ENCODE measurements around the gene CAPN2. TPM values are rescaled to one million over a fixed set of nuclear protein-coding genes. Genes with fewer than 3 reads are reported as not detected.

The CAPN2 gene
- total RNA-seq, 4 donors from 2014 or later: 96.5 to 170 (median 117) TPM

DNA sequence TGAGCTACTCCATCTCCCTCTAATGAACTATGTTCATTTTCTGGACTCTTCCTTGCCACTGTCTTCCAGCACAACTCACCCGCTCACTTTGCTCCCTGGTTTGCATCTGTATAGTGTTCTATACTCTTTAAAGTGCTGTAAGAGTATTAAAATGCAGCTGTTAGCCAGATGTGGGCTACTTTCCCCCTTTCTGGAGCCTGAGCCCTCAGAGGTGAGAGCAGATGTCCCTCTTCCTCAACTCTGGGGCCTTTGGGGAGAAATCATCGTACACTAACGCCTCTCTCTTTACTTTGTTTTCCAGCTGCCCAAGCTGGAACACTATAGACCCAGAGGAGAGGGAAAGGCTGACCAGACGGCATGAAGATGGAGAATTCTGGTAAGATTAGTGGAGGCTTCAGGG lies 39.4 kb downstream of the CAPN2 start:
- Histone ChIP-seq H3K4me1 (no peaks in the 10 kb centered on the region), H3K27ac (no peak overlapping the region), H3K27me3 (no peaks in the 10 kb centered on the region), H3K9me3 (no peaks in the 10 kb centered on the region), H3K4me3 (no peak overlapping the region), H3K36me3 (no peaks in the 10 kb centered on the region)
- TF ChIP-seq CTCF (IDR thresholded peaks at IDR 0.05) (no peak), POLR2A (IDR thresholded peaks at IDR 0.05) (no peak)
- DNase-seq: no peak
- intact Hi-C loops (cut with DNase I; ENCODE audit: low total_unique reads): no loop called here

DNA sequence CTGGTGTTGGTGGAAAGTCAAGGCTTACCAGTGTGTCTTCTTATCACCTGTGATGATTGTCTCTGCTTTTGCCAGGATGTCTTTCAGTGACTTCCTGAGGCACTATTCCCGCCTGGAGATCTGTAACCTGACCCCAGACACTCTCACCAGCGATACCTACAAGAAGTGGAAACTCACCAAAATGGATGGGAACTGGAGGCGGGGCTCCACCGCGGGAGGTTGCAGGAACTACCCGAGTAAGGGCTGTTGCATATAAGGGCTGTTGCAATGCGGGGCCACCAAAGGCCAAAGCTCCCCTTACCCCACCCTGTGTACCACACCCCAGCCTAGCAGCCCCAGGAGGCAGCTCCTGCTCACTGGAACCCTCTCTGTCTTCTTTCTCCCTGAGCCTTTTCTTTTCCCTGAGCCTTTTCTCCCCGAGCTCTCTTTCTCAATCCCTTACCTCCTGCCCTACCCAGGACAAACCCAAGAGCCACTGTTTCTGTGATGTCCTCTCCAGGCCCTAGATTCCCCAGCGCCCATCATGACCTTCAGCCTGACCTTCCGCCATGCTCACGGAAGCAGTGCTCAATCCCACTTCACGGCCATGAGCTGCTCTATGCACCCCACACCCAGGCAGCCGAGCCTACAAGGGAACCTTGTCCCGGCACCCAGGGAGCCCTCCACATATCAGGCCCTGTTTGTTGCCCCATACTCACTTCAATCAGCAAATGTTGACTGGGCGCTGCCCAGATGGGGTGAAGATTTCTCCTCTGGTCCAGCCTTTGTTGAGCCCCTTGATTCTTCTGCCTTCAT lies 40.6 kb downstream of the CAPN2 start:
- Histone ChIP-seq H3K27ac (no peak overlapping the region), H3K9me3 (no peaks in the 10 kb centered on the region), H3K4me3 (no peak overlapping the region), H3K27me3 (no peaks in the 10 kb centered on the region), H3K36me3 (no peaks in the 10 kb centered on the region), H3K4me1 (no peaks in the 10 kb centered on the region)
- no peak for DNase-seq
- TF ChIP-seq CTCF (IDR thresholded peaks at IDR 0.05) (no peak), POLR2A (IDR thresholded peaks at IDR 0.05) (no peak)
- intact Hi-C loops (cut with DNase I; ENCODE audit: low total_unique reads): no loop called here

- H3K4me1 ChIP-seq: no peaks in the 10 kb centered on the region
- no peak for DNase-seq
- intact Hi-C loops (cut with DNase I; ENCODE audit: low total_unique reads): no loop called here
- TF ChIP-seq CTCF (IDR thresholded peaks at IDR 0.05): no peak
- TF ChIP-seq POLR2A (IDR thresholded peaks at IDR 0.05): no peak
- no peak overlapping the region for H3K27ac ChIP-seq
- no peaks in the 10 kb centered on the region for H3K27me3 ChIP-seq
- H3K9me3 ChIP-seq: no peaks in the 10 kb centered on the region
- H3K4me3 ChIP-seq: no peak overlapping the region
- no peaks in the 10 kb centered on the region for H3K36me3 ChIP-seq
These were observed 42.5 kb downstream of the CAPN2 start for GRCh38 chr1:223754681-223755431.

GRCh38 chr1:223755432-223755792 lies 43.1 kb downstream of the CAPN2 start:
- no peak for TF ChIP-seq CTCF (IDR thresholded peaks at IDR 0.05)
- TF ChIP-seq POLR2A (IDR thresholded peaks at IDR 0.05): no peak
- Histone ChIP-seq H3K27ac (no peak overlapping the region), H3K27me3 (no peaks in the 10 kb centered on the region), H3K4me3 (no peak overlapping the region), H3K36me3 (no peaks in the 10 kb centered on the region), H3K9me3 (no peaks in the 10 kb centered on the region), H3K4me1 (no peaks in the 10 kb centered on the region)
- intact Hi-C loops (cut with DNase I; ENCODE audit: low total_unique reads): no loop called here
- no peak for DNase-seq
